Tibial nerve (tissue), 3 donors: ENCODE measurements around the gene PDC.

ENCODE experiments used
- POLR2A ChIP-seq, 2 donors: fragments of 450-650 bp; IDR thresholded peaks; one replicate each; pipeline ENCODE4 v1.6.1; 2017; ENCODE audit warnings: antibody characterized with exemption in 2 of 2, mild to moderate bottlenecking in 2 of 2, moderate library complexity in 2 of 2
- TF ChIP-seq, protein P1 (sequence below), 5 experiments: fragments of 200-600 bp in 3 of 5; fragments of 450-650 bp in 2 of 5; sonication (generic) in 3 of 5; IDR thresholded peaks; one replicate each; pipeline ENCODE4 v1.5.1; 2016 to 2019; ENCODE audit warnings: antibody characterized with exemption in 5 of 5, mild to moderate bottlenecking in 3 of 5, moderate library complexity in 2 of 5

DNA sequence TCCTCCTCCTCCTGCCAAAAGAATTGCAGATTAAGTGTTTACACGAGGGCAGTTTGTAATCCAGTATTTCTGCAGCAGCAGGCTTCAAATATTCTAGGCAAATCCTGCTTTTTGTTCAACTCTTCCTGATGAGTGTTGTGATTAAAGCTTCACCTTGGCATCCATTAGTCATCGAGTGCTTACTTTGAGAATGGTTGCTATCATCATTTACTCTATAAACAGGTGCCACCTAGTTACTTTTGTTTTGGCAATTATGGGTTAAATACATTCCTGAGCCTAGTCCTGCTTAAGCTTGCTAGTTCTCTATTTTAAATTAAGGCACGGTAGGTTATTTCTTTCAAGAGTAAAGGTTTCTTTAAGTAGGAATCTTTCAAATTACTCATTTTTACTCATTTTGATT lies 20.3 kb downstream of the PDC start:
- no peak for TF ChIP-seq POLR2A (IDR thresholded peaks at IDR 0.05)
- TF ChIP-seq, protein P1, sequence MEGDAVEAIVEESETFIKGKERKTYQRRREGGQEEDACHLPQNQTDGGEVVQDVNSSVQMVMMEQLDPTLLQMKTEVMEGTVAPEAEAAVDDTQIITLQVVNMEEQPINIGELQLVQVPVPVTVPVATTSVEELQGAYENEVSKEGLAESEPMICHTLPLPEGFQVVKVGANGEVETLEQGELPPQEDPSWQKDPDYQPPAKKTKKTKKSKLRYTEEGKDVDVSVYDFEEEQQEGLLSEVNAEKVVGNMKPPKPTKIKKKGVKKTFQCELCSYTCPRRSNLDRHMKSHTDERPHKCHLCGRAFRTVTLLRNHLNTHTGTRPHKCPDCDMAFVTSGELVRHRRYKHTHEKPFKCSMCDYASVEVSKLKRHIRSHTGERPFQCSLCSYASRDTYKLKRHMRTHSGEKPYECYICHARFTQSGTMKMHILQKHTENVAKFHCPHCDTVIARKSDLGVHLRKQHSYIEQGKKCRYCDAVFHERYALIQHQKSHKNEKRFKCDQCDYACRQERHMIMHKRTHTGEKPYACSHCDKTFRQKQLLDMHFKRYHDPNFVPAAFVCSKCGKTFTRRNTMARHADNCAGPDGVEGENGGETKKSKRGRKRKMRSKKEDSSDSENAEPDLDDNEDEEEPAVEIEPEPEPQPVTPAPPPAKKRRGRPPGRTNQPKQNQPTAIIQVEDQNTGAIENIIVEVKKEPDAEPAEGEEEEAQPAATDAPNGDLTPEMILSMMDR (IDR thresholded peaks at IDR 0.05) = no peak
